ENCODE data around the gene ZNF691.

DNA sequence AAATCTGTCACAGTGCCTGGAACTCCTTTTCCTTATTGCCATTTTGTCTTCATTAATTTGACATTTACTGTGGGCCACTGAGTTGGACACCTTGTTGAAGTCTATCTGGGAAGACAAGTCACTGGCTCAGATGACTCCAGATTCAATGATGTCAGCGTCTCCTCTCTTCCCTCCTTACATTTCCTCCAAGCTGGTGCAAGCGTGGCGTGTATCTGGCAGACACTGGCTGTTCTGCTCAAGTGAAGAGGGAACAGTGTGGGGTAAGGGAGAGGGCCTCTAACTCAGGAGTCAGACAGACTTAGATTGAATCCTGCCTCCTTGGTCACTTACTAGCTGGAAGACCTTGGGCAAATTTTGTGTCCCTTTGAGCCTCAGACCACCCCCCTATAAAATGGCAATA lies 8.7 kb upstream of the ZNF691 start:
- no peak for TF ChIP-seq EZH2 (IDR thresholded peaks at IDR 0.05; ENCODE audit: borderline replicate concordance, low read depth, low read length, poor library complexity, severe bottlenecking)
- TF ChIP-seq CTCF (conservative IDR thresholded peaks at IDR 0.05; ENCODE audit: low read depth, low read length): no peak

Data from A673 (cell line).